GM13977 (cell line): Measurements from ENCODE around the gene DCAF17.

ENCODE experiments used
- DNase-seq: peaks from one replicate; pipeline ENCODE4 v3.0.0; 2012; ENCODE audit warnings: low spot score
- CTCF ChIP-seq: IDR thresholded peaks from 2 replicates; pipeline ENCODE4 v1.5.1; 2012; ENCODE audit warnings: mild to moderate bottlenecking, control low read depth; ENCODE audit not compliant: insufficient read depth; ENCODE audit errors: extremely low read depth, missing control alignments
- in situ Hi-C: fragments of 300-500 bp; cut with MboI; formaldehyde crosslinking; loops from one replicate; pipeline ENCODE4 v1.12.0; 2022; ENCODE audit warnings: low sequenced_read_pairs, low pct_unique_long_range_greater_than_20kb, mixed read lengths, inconsistent platforms; ENCODE audit not compliant: unreplicated experiment

DCAF17 gene

GRCh38 chr2:171514908-171515582, 81.0 kb downstream of the DCAF17 start:
- no peak for TF ChIP-seq CTCF
- in situ Hi-C loops, result no loop called here
- no peak for DNase-seq

GRCh38 chr2:171515672-171516298, 81.8 kb downstream of the DCAF17 start:
- no peak for DNase-seq
- TF ChIP-seq CTCF, result no peak
- in situ Hi-C loops, result no loop called here

GRCh38 chr2:171516793-171517192, 82.8 kb downstream of the DCAF17 start:
- no peak for TF ChIP-seq CTCF
- in situ Hi-C loops, result no loop called here
- DNase-seq, result no peak

GRCh38 chr2:171520471-171520870, 86.4 kb downstream of the DCAF17 start:
- no peak for TF ChIP-seq CTCF
- in situ Hi-C loops, result no loop called here
- DNase-seq, result no peak

- in situ Hi-C loops, result no loop called here
- TF ChIP-seq CTCF, result no peak
- no peak for DNase-seq
These were observed 87.5 kb downstream of the DCAF17 start for GRCh38 chr2:171521361-171522051.

GRCh38 chr2:171522052-171522787, 88.2 kb downstream of the DCAF17 start, which contains the start of gene CYBRD1:
CYBRD1 (plus strand) TSS chr2:171522474; CDS start chr2:171522546, 72 bp downstream.
- in situ Hi-C loops, result no loop called here
- DNase-seq, result peak; percentile 85
- TF ChIP-seq CTCF, result peak; percentile 5
